H9 (cell line): Measurements from ENCODE around the gene VAMP8. TPM values are rescaled to one million over a fixed set of nuclear protein-coding genes. Genes with fewer than 3 reads are reported as not detected.
"Not testable (repeated sequence)": the region's sequence is repeated elsewhere in the genome, so short reads cannot be mapped to it uniquely, and the experiment has no call there.

Experiments used
- DNase-seq: peaks from one replicate; pipeline ENCODE4 v3.0.0-alpha.2; 2017
- H2AFZ ChIP-seq: one replicate; pipeline ENCODE4 v1.6.1; 2013; ENCODE audit warnings: mild to moderate bottlenecking, low read length, control low read depth, moderate library complexity
- H2AK5ac ChIP-seq: 2 replicates; pipeline ENCODE4 v1.6.1; 2013; ENCODE audit warnings: low read length, control low read depth, mixed read lengths; ENCODE audit not compliant: insufficient read length
- H2BK120ac ChIP-seq: one replicate; pipeline ENCODE4 v1.6.1; 2013; ENCODE audit warnings: low read depth, mild to moderate bottlenecking, low read length, control low read depth, inconsistent platforms; ENCODE audit not compliant: poor library complexity, severe bottlenecking
- H2BK12ac ChIP-seq: 2 replicates; pipeline ENCODE4 v1.6.1; 2013; ENCODE audit warnings: low read length, control low read depth, mixed read lengths, low read depth; ENCODE audit not compliant: insufficient read length
- H2BK15ac ChIP-seq: 2 replicates; pipeline ENCODE4 v1.6.1; 2013; ENCODE audit warnings: low read depth, low read length, control low read depth
- H2BK20ac ChIP-seq: one replicate; pipeline ENCODE4 v1.6.1; 2013; ENCODE audit warnings: low read depth, mild to moderate bottlenecking, low read length, control low read depth, inconsistent platforms; ENCODE audit not compliant: poor library complexity, severe bottlenecking
- H2BK5ac ChIP-seq: 2 replicates; pipeline ENCODE4 v1.6.1; 2013; ENCODE audit warnings: low read length, control low read depth, mixed read lengths; ENCODE audit not compliant: insufficient read length
- H3K14ac ChIP-seq: 2 replicates; pipeline ENCODE4 v1.6.1; 2013; ENCODE audit warnings: low read length, control low read depth; ENCODE audit not compliant: insufficient read depth
- H3K18ac ChIP-seq: 2 replicates; pipeline ENCODE4 v1.6.1; 2013; ENCODE audit warnings: low read depth, mild to moderate bottlenecking, mixed read lengths, low read length, control low read depth; ENCODE audit not compliant: insufficient read length
- H3K23ac ChIP-seq: 2 replicates; pipeline ENCODE4 v1.6.1; 2013; ENCODE audit warnings: low read length, control low read depth, mixed read lengths, low read depth; ENCODE audit not compliant: insufficient read length
- H3K23me2 ChIP-seq: 2 replicates; pipeline ENCODE4 v1.6.1; 2013; ENCODE audit warnings: low read depth, mild to moderate bottlenecking, mixed read lengths, low read length, control low read depth; ENCODE audit not compliant: insufficient read length, poor library complexity, severe bottlenecking
- H3K27ac ChIP-seq: 2 replicates; pipeline ENCODE4 v1.5.1; 2013; ENCODE audit warnings: low read length, control low read depth, mixed read lengths, low read depth; ENCODE audit not compliant: insufficient read length
- H3K27me3 ChIP-seq: 2 replicates; pipeline ENCODE4 v1.6.1; 2013; ENCODE audit warnings: low read length, control low read depth, inconsistent platforms; ENCODE audit not compliant: insufficient read depth
- H3K4ac ChIP-seq: 2 replicates; pipeline ENCODE4 v1.6.1; 2013; ENCODE audit warnings: low read depth, mild to moderate bottlenecking, control low read depth, inconsistent platforms, low read length, moderate library complexity
- H3K4me1 ChIP-seq: 2 replicates; pipeline ENCODE4 v1.6.1; 2013; ENCODE audit warnings: low read length, control low read depth, inconsistent platforms; ENCODE audit not compliant: insufficient read depth
- H3K4me2 ChIP-seq: 2 replicates; pipeline ENCODE4 v1.6.1; 2013; ENCODE audit warnings: low read length, control low read depth, mixed read lengths; ENCODE audit not compliant: insufficient read length, insufficient read depth
- H3K56ac ChIP-seq: 2 replicates; pipeline ENCODE4 v1.6.1; 2013; ENCODE audit warnings: low read depth, mild to moderate bottlenecking, mixed read lengths, low read length, control low read depth; ENCODE audit not compliant: insufficient read length
- H3K79me1 ChIP-seq: 2 replicates; pipeline ENCODE4 v1.6.1; 2013; ENCODE audit warnings: low read depth, mild to moderate bottlenecking, moderate library complexity, low read length, control low read depth, inconsistent platforms; ENCODE audit not compliant: insufficient read depth, poor library complexity, severe bottlenecking
- H3K79me2 ChIP-seq: 2 replicates; pipeline ENCODE4 v1.6.1; 2013; ENCODE audit warnings: low read length, control low read depth, inconsistent platforms; ENCODE audit not compliant: insufficient read depth
- H3K9ac ChIP-seq: 2 replicates; pipeline ENCODE4 v1.6.1; 2013; ENCODE audit warnings: low read length, control low read depth, mixed read lengths; ENCODE audit not compliant: insufficient read length; ENCODE audit errors: extremely low read depth
- H3K9me3 ChIP-seq: one replicate; pipeline ENCODE4 v1.6.1; 2013; ENCODE audit warnings: low read depth, low read length, inconsistent platforms; ENCODE audit not compliant: control insufficient read depth
- H3T11ph ChIP-seq: one replicate; pipeline ENCODE4 v1.6.1; 2013; ENCODE audit warnings: mild to moderate bottlenecking, low read length, control low read depth, inconsistent platforms
- H4K20me1 ChIP-seq: one replicate; pipeline ENCODE4 v1.6.1; 2013; ENCODE audit not compliant: control insufficient read depth, insufficient read length, insufficient read depth
- H4K5ac ChIP-seq: 2 replicates; pipeline ENCODE4 v1.6.1; 2013; ENCODE audit warnings: low read depth, mild to moderate bottlenecking, mixed read lengths, low read length, control low read depth; ENCODE audit not compliant: insufficient read length
- H4K8ac ChIP-seq: replicated peaks from 2 replicates; pipeline ENCODE4 v1.6.1; 2013; ENCODE audit warnings: low read length, control low read depth, mixed read lengths, low read depth; ENCODE audit not compliant: insufficient read length
- H4K91ac ChIP-seq: 2 replicates; pipeline ENCODE4 v1.6.1; 2013; ENCODE audit warnings: low read depth, mild to moderate bottlenecking, moderate library complexity, mixed read lengths, low read length, control low read depth; ENCODE audit not compliant: insufficient read length
- H3K27ac Mint-ChIP-seq, 3 experiments: 2 replicates in 2 of 3; 3 replicates in 1 of 3; pipeline ENCODE4 v1.8.0; 2020 to 2021; ENCODE audit warnings: mixed read lengths in 3 of 3, mild to moderate bottlenecking in 1 of 3, moderate library complexity in 1 of 3
- H3K27me3 Mint-ChIP-seq: 2 replicates; pipeline ENCODE4 v1.8.0; 2021; ENCODE audit warnings: low read depth, mild to moderate bottlenecking, moderate library complexity, mixed read lengths
- H3K36me3 Mint-ChIP-seq, 3 experiments: 2 replicates in 2 of 3; 3 replicates in 1 of 3; pipeline ENCODE4 v1.8.0; 2020 to 2021; ENCODE audit warnings: low read depth in 3 of 3, mixed read lengths in 3 of 3; ENCODE audit not compliant: insufficient read depth in 1 of 3
- H3K4me1 Mint-ChIP-seq, 2 experiments: 2 replicates each; pipeline ENCODE4 v1.8.0; 2020; ENCODE audit warnings: mixed read lengths in 2 of 2
- H3K4me3 Mint-ChIP-seq, 2 experiments: 2 replicates in 1 of 2; 3 replicates in 1 of 2; pipeline ENCODE4 v1.8.0; 2020 to 2021; ENCODE audit warnings: mild to moderate bottlenecking in 2 of 2, mixed read lengths in 2 of 2, moderate library complexity in 1 of 2
- H3K9me3 Mint-ChIP-seq, 2 experiments: 2 replicates in 1 of 2; 3 replicates in 1 of 2; pipeline ENCODE4 v1.8.0; 2020; ENCODE audit warnings: mild to moderate bottlenecking in 2 of 2, mixed read lengths in 2 of 2, moderate library complexity in 1 of 2
- CTCF ChIP-seq: fragments of 200-600 bp; sonication (generic); conservative IDR thresholded peaks from 3 replicates; pipeline ENCODE4 v1.8.0; 2021; ENCODE audit warnings: antibody characterized with exemption, mild to moderate bottlenecking
- WGBS: extraction: QIAGEN DNeasy Blood & Tissue Kit; methylation state at CpG from one replicate; pipeline ENCODE4 v1.1.7; 2013; ENCODE audit warnings: missing lambda C conversion rate, low lambda C conversion rate, mixed read lengths; ENCODE audit not compliant: insufficient read length; ENCODE audit errors: extremely low coverage; 5-methylcytosine and 5-hydroxymethylcytosine counted together
- total RNA-seq: library from RNA; stranded (reverse); gene quantifications from 2 replicates; pipeline ENCODE4 v1.2.1, GENCODE V29; 2021

The VAMP8 gene
- total RNA-seq, 1 experiment from 2014 or later, result 33.4 TPM

GRCh38 chr2:85558160-85558559 lies 19.2 kb upstream of the VAMP8 start:
- no peak overlapping the region for H3T11ph ChIP-seq
- no peak for DNase-seq
- H3K18ac ChIP-seq, result no peak overlapping the region
- no peak overlapping the region for H3K27ac ChIP-seq
- no peaks in the 10 kb centered on the region for H3K4me1 ChIP-seq
- TF ChIP-seq CTCF, result no peak
- no peak overlapping the region for H4K5ac ChIP-seq
- no peaks in the 10 kb centered on the region for H3K23me2 ChIP-seq
- no peak overlapping the region for H3K4ac ChIP-seq
- H3K36me3 Mint-ChIP-seq, result peaks cover 15 to 34% (median 33%) of the 10 kb centered on the region in 3 experiments
- H4K8ac ChIP-seq, result no peak overlapping the region
- H3K4me3 Mint-ChIP-seq, result no peak overlapping the region
- H3K9ac ChIP-seq, result no peak overlapping the region
- H3K27me3 Mint-ChIP-seq, result peaks cover 2% of the 10 kb centered on the region; the same call in 1 of the 2 replicates
- no peak overlapping the region for H3K56ac ChIP-seq
- H3K4me2 ChIP-seq, result no peak overlapping the region
- H2BK12ac ChIP-seq, result no peak overlapping the region
- H3K9me3 Mint-ChIP-seq, result no peaks in the 10 kb centered on the region
- no peak overlapping the region for H2BK15ac ChIP-seq
- H3K9me3 ChIP-seq, result no peaks in the 10 kb centered on the region
- no peak overlapping the region for H2BK20ac ChIP-seq
- H3K79me2 ChIP-seq, result peaks cover 5% of the 10 kb centered on the region; the same call in 1 of the 2 replicates
- H2AK5ac ChIP-seq, result no peak overlapping the region
- no peak overlapping the region for H2BK120ac ChIP-seq
- H3K79me1 ChIP-seq, result no peaks in the 10 kb centered on the region
- no peaks in the 10 kb centered on the region for H4K20me1 ChIP-seq
- peaks cover 12 to 13% of the 10 kb centered on the region in 2 experiments; a peak in 3 of 4 replicates for H3K4me1 Mint-ChIP-seq
- no peak overlapping the region for H3K14ac ChIP-seq
- no peaks in the 10 kb centered on the region for H3K27me3 ChIP-seq
- no peak overlapping the region for H4K91ac ChIP-seq
- H2AFZ ChIP-seq, result no peak overlapping the region
- H3K23ac ChIP-seq, result no peak overlapping the region
- no peak overlapping the region; a peak in 1 of 7 replicates for H3K27ac Mint-ChIP-seq
- no CpG with 5 or more reads among the region's 1 CpG for WGBS
- no peak overlapping the region for H2BK5ac ChIP-seq

- H3K4me2 ChIP-seq, result peak overlapping the region; percentile 22
- H3K4ac ChIP-seq, H2AFZ ChIP-seq, H3K79me2 ChIP-seq, H3T11ph ChIP-seq, H3K9me3 ChIP-seq, H4K20me1 ChIP-seq, H3K27me3 ChIP-seq, H2BK12ac ChIP-seq, H3K14ac ChIP-seq, H3K56ac ChIP-seq, H2BK5ac ChIP-seq, H3K23ac ChIP-seq, H2BK15ac ChIP-seq, H3K79me1 ChIP-seq, H3K18ac ChIP-seq, H3K23me2 ChIP-seq, H4K8ac ChIP-seq, H2BK20ac ChIP-seq, H2BK120ac ChIP-seq, H3K4me1 ChIP-seq, DNase-seq, H4K91ac ChIP-seq, H2AK5ac ChIP-seq, H3K9ac ChIP-seq, H3K9me3 Mint-ChIP-seq, H3K27ac ChIP-seq, H4K5ac ChIP-seq: not testable (repeated sequence)
- WGBS, result no CpG with 5 or more reads among the region's 12 CpGs
- peaks cover 12 to 13% of the 10 kb centered on the region in 2 experiments; a peak in 3 of 4 replicates for H3K4me1 Mint-ChIP-seq
- peak overlapping the region in 1 of 3 experiments; percentile 96; a peak in 1 of 7 replicates for H3K27ac Mint-ChIP-seq
- peaks cover 7 to 15% (median 15%) of the 10 kb centered on the region in 3 experiments for H3K36me3 Mint-ChIP-seq
- peak overlapping the region; percentile 91 to 97 for H3K4me3 Mint-ChIP-seq
- peaks cover 11% of the 10 kb centered on the region for H3K27me3 Mint-ChIP-seq
Measured at GRCh38 chr2:85560403-85560726, 17.0 kb upstream of the VAMP8 start.
